Activated B cell treated with CpG ODN at 0.5 μM for 24 hours (primary cell): Measurements from ENCODE around the gene ALDH3A1. TPM values are rescaled to one million over a fixed set of nuclear protein-coding genes. Genes with fewer than 3 reads are reported as not detected.

Experiments
- ATAC-seq: fragments of 200-7000 bp; cut with Tn5 transposase; one replicate; pipeline ENCODE4 v1.10.0; 2021; ENCODE audit warnings: low read depth, mild to moderate bottlenecking, moderate library complexity
- CTCF ChIA-PET: fragments of 350-600 bp; sonication (Branson Sonifier 250); formaldehyde crosslinking; loops from one replicate; lab custom pipeline; 2021; ENCODE audit warnings: antibody characterized with exemption; lab: Charles Lee
- POLR2A ChIA-PET: fragments of 350-600 bp; sonication (Branson Sonifier 250); formaldehyde crosslinking; loops from one replicate; lab custom pipeline; 2021; ENCODE audit warnings: antibody characterized with exemption; lab: Charles Lee
- DNase-seq: peaks from one replicate; pipeline ENCODE4 v3.0.0; 2022
- H3K27ac Mint-ChIP-seq: one replicate; pipeline ENCODE4 v1.8.0; 2020; ENCODE audit warnings: mixed read lengths
- H3K27me3 Mint-ChIP-seq: one replicate; pipeline ENCODE4 v1.8.0; 2021; ENCODE audit warnings: mixed read lengths
- H3K36me3 Mint-ChIP-seq: one replicate; pipeline ENCODE4 v1.8.0; 2021; ENCODE audit warnings: low read depth, mixed read lengths
- H3K4me1 Mint-ChIP-seq: one replicate; pipeline ENCODE4 v1.8.0; 2021; ENCODE audit warnings: mixed read lengths
- H3K4me3 Mint-ChIP-seq: one replicate; pipeline ENCODE4 v1.8.0; 2020; ENCODE audit warnings: mild to moderate bottlenecking, mixed read lengths
- H3K9me3 Mint-ChIP-seq: one replicate; pipeline ENCODE4 v1.8.0; 2020; ENCODE audit warnings: mixed read lengths
- CTCF ChIP-seq: fragments of 200-600 bp; IDR thresholded peaks from one replicate; pipeline ENCODE4 v1.8.0; 2022; ENCODE audit warnings: antibody characterized with exemption, mild to moderate bottlenecking
- intact Hi-C: fragments of 100-400 bp; cut with micrococcal nuclease; formaldehyde crosslinking; loops from one replicate; pipeline ENCODE4 v1.15.1; 2024
- total RNA-seq: library from RNA; stranded (reverse); gene quantifications from 2 replicates; pipeline ENCODE4 v1.2.3, GENCODE V29; 2022

ALDH3A1 gene
- total RNA-seq, 1 donor from 2014 or later = not detected

- Mint-ChIP-seq H3K27ac (no peak overlapping the region), H3K9me3 (no peaks in the 10 kb centered on the region), H3K36me3 (no peaks in the 10 kb centered on the region), H3K27me3 (peaks cover 4% of the 10 kb centered on the region), H3K4me1 (no peaks in the 10 kb centered on the region), H3K4me3 (no peak overlapping the region)
- ATAC-seq (no peak), DNase-seq (no peak)
- intact Hi-C loops = no loop called here
- POLR2A ChIA-PET = no interaction called here
- CTCF ChIA-PET = no interaction called here
- TF ChIP-seq CTCF = no peak
Observed at GRCh38 chr17:19718041-19718612, 30.0 kb downstream of the ALDH3A1 start.

- Mint-ChIP-seq H3K27ac (no peak overlapping the region), H3K36me3 (no peaks in the 10 kb centered on the region), H3K4me3 (no peak overlapping the region), H3K9me3 (no peaks in the 10 kb centered on the region), H3K4me1 (no peaks in the 10 kb centered on the region), H3K27me3 (peaks cover 4% of the 10 kb centered on the region)
- DNase-seq = no peak
- intact Hi-C loops = no loop called here
- CTCF ChIA-PET = no interaction called here
- ATAC-seq = no peak
- POLR2A ChIA-PET = no interaction called here
- no peak for TF ChIP-seq CTCF
Observed at GRCh38 chr17:19717411-19717908, 30.6 kb downstream of the ALDH3A1 start.

GRCh38 chr17:19717031-19717360 lies 31.1 kb downstream of the ALDH3A1 start:
- CTCF ChIA-PET = no interaction called here
- no peak for ATAC-seq

GRCh38 chr17:19716108-19717030 lies 31.7 kb downstream of the ALDH3A1 start, which contains the start of gene SLC47A2:
SLC47A2 (minus strand) TSS chr17:19716584; CDS start chr17:19716555, 29 bp downstream.
- TF ChIP-seq CTCF = no peak
- POLR2A ChIA-PET = no interaction called here
- H3K27ac Mint-ChIP-seq = no peak within 1 kb of the TSS
- ATAC-seq (no peak), DNase-seq (no peak)
- no peaks in the 10 kb centered on the region for H3K36me3 Mint-ChIP-seq
- CTCF ChIA-PET = no interaction called here
- H3K9me3 Mint-ChIP-seq = no peaks in the 10 kb centered on the region
- intact Hi-C loops = no loop called here
- no peaks in the 10 kb centered on the region for H3K4me1 Mint-ChIP-seq
- peaks cover 4% of the 10 kb centered on the region for H3K27me3 Mint-ChIP-seq
- H3K4me3 Mint-ChIP-seq = no peak within 1 kb of the TSS

More at GRCh38 chr17:19717031-19717360, 31.1 kb downstream of the ALDH3A1 start:
- no peak overlapping the region for H3K4me3 Mint-ChIP-seq
- H3K4me1 Mint-ChIP-seq = no peaks in the 10 kb centered on the region
- H3K36me3 Mint-ChIP-seq = no peaks in the 10 kb centered on the region
- no peak overlapping the region for H3K27ac Mint-ChIP-seq
- H3K9me3 Mint-ChIP-seq = no peaks in the 10 kb centered on the region
- TF ChIP-seq CTCF = no peak
- H3K27me3 Mint-ChIP-seq = peaks cover 4% of the 10 kb centered on the region
- no peak for DNase-seq
- intact Hi-C loops = no loop called here
- POLR2A ChIA-PET = no interaction called here
